Measurements from ENCODE around the gene TTC33.

Gene TTC33

DNA sequence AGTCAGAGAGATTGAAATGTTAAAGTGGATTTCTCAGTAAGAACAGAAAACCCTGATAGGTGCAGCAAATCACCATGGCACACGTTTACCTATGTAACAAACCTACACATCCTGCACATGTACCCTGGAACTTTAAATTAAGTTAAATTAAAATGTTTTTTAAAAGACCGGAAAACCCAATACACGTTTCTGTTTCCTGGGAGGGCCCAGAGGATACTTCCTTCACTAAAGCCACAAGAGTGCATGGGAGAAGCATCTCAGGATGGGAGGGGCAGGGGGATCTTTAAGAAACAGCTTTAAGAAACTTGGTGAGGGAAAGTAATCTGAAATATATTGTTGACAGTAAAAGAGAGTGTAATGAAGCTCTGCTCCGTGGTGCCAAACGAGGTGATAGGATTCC, 240.8 kb downstream of the TTC33 start:
- DNase-seq (ENCODE audit: low spot score), result no peak

DNA sequence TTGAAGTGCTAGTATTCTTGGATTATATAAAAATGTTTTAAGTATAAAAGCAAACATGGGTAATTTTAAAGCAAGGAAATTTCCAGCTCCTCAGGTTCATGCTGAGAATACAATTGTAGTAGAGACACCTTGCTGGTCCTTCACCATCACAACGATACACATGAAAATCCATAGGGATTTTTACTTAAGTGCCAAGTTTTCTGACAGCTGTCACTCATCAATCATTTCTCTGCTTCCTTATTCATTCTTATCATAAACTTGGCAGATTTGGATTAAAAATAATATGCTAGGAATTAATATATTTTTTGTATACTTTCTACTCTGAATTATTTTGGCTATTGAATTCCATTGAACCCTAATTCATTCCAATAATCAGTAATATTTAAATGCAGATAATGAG, 244.0 kb downstream of the TTC33 start:
- no peak for DNase-seq (ENCODE audit: low spot score)

DNA sequence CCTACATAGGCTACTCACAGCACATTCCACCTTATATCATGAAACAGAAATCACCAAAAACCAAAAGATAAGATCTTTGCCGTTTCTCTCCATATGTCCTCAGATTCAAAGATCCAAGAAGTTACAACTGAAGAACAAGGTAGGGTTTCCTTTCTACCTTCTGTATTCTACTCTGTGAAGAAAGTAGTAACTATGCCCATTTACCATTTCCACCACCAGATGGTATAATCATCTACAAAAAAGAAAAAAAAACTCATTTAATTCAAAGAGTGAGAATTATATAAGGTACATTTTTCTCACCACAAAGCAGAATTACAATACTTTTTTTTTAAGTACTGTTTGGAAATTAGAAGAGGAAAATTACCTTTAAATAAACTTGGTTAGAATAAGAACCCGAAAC, 248.7 kb downstream of the TTC33 start:
- DNase-seq (ENCODE audit: low spot score), result no peak

DNA sequence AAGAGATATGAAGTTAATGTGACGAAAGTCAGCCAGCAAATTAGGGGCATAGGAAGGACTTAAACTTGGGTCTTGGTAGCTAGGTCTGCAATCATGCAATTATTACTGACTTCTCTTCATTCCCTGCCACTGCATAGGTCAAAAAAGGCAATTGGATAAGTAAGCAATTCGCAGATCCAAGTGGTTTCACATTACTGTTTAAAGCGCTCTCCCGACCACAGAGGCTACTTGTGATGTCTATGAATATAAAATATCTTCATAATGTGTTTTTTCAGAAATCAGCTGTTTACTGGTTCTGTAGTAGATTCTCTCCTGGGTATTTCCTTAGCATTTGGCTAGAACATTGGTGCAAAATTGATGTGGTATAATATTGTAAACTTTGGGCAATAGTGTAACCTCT, 250.7 kb downstream of the TTC33 start:
- DNase-seq (ENCODE audit: low spot score), result no peak

DNA sequence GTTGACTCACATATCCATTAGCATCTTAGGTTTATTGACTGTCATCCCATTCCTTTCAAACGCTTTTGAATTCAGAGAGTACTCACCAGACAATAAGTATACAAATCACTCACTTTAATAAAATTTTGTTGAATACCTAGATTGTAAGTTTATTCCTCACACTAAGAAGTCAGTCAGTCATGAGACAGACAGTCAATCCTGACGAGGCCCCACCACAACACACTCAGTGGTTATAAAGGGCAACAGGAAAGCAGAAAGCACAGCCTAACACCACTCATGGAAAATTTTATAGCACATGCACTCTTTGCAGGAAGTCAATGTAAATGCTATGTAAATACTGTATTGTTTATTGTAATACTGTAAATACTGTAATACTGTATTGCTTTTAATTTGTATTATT, 252.3 kb downstream of the TTC33 start:
- DNase-seq (ENCODE audit: low spot score), result no peak

DNA sequence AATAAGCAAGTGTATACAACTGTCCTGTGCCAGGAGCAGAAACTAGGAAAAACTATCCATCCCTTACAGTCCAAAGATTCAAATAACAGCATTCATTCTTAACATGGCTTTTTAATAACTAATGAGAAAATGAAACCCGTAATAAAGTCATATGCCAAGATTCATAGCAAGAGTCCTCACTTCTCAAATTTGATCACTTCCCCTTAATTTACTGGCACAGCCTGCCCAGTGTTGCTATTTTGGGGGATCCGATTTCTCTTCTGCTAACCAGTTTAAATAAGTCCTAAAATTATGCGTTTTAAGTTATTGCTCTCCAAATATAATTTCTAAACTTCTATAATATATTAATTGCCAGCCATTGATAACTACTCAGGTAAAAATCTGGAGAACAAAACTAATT, 253.0 kb downstream of the TTC33 start:
- no peak for DNase-seq (ENCODE audit: low spot score)

DNA sequence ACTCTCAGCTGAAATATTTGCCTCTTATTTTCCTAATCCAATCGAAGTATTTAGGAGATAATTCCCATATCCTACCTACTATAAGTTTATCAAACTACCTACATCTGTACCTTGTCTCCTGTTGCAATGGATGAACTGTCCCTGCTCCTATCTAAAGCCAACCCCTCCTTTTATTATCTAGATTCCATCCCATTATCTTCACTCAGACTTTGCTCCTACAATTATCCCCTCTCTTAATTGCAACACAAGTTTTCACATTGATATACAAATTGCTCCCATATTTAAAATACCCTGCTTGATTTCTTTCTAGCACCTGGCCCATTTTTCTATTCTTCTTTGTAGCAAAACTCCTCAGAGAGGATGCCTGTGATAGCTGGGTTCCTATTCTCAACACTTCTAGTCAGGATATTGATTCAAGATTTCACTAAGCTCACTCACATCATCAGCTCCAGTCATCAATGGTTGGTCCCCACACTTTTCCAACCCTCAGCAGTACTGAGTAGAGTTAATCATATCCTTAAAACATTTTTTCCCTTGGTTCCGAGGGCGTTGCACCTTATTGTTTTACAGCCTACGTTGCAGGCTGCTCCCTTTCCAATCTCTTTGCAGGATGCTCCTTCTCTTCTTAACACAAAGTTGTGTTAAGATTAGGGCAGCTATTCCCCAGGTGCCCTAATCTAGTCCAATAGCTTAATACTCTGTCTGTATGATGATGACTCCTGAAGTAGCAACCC, 253.9 kb downstream of the TTC33 start:
- DNase-seq (ENCODE audit: low spot score), result no peak

DNA sequence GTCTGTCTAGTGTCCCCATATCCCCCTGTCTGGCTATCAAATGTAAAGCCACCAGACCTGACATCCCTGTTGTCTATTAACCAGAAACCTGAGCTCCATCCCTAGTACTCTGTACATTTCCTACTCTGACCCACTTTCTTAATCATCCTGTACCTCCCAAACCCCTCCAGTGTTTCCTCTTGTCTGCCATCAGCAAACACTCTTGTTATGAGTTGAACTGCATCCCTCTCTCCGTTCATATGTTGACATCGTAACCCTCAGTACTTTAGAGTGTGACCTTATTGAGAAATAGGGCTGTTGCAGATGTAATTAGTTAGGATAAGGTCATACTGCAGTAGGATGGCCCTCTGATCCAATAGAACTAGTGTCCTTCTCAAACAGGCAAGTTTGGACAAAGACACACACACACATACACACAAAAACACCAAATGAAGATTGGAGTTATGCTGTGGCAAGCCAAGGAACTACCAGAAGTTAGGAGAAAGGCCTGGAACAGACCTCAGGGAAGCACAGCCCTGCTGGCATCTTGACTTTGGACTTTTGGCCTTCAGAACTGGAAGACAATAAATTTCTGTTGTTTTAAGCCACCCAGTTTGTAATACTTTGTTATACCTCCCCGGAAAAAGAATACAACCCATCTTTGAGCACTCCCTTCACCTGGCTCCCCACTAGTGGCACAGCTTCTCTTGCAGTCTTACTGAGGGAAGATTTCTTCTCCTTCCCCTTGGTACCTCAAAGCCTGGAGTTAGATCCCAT, 256.1 kb downstream of the TTC33 start:
- no peak for DNase-seq (ENCODE audit: low spot score)

DNA sequence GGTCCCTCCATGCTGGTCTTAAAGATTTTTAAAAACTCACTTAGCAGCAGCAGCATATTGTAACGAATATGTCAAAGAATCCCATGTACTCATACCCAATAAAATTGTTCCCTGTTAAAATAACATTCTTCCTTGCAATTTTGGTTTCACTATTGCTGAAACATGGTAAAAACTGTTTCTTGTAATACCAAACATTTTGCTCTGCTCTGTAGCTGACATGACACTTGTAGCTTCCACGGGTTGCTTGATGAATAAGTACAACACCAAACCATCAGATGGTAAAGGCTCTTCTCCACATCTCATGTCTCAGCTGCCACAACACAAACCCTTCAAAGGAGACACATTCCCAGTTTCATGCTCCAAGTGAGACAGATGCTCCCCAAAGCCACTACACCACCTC, 256.8 kb downstream of the TTC33 start:
- DNase-seq (ENCODE audit: low spot score), result no peak

DNA sequence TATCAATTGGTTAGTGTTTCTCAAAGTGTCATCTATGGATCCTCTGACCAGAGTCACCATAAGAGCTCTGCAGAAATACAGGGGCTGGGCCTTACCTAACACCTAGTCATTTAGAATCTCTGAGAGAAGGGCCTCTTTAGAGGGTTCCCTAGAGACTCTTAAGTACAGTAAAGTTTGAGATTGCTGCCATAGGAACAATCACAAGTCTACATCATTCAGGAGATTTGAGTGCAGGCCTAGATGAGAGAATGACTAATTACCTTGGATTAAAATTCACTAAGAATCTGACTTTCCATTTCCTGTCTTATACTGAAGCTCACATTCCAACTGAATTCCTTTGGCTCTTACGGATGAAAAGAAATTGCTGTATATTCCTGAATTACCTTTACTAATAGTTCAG, 258.2 kb downstream of the TTC33 start:
- DNase-seq (ENCODE audit: low spot score), result no peak

DNA sequence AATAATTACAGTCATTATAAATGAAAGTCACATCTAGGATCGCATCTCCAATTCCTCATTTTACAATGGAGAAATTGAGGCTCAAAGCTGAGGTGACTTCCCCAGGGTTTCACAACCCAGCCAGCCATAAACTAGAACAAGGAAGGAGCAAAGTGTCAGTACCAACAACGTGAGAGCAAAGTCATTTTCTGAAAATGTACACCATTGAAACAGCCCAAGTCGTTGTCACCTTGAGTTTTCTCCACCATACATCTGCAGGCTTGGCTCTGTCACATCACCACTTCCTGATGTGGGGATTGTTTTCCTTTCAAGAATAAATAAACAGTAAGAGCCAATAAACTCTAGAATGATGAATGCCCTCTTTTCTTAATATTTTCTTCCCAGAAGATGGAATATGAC, 260.5 kb downstream of the TTC33 start:
- no peak for DNase-seq (ENCODE audit: low spot score)

DNA sequence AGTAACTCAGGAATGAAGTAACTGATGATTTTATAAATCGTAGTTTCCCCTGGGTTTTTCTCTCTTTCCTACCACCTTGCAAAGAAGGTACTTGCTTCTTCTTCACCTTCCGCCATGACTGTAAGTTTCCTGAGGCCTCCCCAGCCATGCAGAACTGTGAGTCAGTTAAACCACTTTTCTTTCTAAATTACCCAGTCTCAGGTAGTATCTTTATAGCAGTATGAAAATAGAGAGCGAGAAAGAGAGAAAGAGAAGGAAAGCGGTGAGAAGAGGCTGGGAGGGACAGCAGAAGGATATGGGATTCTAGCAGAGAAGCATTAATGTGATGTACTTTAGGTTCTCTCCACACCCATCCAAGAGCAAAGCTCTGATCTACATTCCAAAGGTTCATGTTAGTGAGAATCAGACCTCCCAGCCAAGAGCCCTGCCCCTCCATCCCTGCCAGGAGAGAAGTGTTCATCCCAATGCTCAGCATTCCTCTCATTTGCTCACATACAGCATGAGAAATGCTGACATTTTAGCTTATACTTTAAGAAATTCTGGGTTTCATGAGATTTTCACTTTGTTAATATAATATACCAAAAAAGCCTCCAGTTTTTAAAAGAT, 261.0 kb downstream of the TTC33 start:
- DNase-seq (ENCODE audit: low spot score), result no peak

DNA sequence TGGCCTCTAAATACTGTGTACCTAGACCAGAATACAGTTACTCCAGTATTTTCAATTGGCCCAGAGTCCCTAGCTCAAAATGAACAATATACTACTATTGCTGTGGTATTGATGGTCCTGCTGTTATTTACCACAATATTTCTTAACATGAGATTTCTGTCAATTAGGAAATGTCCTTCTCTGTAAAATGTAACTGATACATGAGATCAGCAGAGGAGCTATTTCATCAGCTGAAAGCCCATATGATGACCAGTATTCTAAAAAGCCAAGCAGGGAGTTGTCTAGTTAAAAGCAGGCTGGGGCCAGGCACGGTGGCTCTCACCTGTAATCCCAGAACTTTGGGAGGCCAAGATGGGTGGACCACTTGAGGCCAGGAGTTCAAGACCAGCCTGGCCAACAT, 263.7 kb downstream of the TTC33 start:
- no peak for DNase-seq (ENCODE audit: low spot score)

DNA sequence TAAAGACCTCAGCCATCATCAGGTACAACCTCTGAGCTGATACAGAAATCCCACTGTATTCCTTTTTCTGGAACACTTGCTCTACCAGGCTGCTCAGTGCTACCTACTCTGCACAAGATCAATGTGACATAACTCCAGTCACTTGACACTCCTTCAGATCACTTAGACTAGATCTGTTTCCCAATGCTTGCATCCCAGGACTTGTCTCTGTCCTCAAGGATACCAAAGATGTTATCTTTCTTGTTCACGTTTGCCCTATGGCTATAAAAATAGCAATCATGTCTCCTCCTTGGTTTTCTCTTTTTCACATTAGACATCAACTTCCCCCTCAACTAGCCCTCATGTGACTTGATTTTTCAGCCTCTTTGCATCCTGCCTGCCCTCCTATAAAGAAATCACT, 264.1 kb downstream of the TTC33 start:
- DNase-seq (ENCODE audit: low spot score), result no peak

DNA sequence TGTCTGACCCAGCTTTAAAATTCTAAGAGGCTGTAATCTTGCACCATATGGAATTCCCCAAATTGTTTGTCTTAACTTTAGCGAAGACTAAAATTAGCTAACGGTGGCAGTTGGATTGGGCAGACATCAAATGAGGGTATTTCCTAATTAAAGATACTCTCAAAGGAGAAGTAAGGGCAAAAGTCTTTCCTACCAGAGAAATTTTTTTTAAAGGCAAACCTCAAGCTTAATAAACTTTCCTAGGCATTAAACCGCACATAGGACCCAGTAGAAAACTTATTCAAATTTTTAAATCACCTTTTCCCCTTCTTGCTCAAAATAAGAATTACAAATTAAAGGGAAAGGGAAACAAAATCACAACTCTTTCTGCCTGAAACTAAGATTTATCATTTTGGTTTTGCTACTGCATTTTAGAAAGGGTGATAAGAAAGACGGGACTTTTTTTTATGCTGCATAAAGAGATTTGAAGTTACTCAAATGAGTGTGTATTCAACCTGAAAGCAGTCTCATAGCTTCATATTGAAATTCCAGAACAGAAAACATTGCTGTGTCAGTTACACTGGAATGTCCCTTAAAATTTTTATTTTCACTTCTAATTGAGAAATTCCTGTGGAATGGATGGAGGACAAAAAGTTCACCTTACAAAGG, 265.2 kb downstream of the TTC33 start:
- no peak for DNase-seq (ENCODE audit: low spot score)

DNA sequence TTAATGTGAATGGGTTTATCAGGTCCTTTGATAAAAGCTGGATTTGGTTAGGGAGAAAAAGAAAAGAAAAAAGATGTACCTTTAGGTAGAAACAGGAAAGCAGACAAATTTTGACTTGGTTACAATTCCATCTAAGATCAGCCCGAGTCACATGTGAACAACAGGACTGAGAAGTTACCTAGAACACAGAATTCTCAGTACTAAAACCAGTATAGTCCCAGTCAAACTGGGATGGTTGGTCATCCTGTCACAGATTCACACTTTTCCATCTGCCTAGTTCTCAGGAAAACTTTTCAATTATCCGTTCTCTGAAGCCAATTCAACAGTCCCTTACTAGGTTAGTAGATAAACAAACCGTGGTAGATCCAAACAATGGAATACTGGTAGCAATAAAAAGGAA, 266.3 kb downstream of the TTC33 start:
- no peak for DNase-seq (ENCODE audit: low spot score)

DNA sequence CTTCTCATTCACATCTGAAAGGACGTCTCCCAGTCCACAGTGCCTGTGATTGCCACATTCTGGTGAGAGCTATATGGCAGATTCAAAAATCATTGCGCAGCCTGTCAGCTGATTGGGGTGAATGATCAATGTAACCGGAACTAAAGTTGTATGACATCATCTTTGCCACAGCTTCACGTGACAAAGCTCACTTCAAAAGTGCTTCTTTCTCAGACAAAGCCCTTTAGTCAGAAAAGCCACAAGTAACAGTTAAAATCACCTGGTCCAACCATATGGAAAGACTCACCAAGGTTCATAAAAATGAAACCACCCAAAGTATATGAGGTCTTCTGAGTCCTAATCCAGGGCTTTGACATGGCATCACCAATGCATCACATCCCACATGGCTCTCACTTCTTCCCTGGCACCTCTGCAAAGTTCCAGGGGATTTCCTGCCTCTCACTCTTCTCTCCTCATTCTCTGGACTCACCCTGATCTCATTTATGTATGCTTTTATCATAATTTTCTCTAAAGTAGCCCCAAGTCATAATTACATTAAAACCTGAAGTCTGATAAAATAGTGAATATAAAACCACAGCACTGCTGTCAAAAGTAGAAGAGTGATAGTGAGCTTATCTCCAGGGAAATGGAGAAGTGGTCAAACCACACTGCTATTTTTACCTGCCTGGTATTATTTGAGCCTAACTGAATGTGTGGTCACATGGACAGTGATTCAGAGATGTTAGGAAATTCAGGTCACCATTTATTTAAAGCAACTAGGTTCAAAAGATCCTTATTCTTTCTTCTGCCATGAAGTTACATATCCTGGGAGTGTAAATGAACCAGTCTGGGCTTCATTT, 269.1 kb downstream of the TTC33 start:
- DNase-seq (ENCODE audit: low spot score), result no peak

DNA sequence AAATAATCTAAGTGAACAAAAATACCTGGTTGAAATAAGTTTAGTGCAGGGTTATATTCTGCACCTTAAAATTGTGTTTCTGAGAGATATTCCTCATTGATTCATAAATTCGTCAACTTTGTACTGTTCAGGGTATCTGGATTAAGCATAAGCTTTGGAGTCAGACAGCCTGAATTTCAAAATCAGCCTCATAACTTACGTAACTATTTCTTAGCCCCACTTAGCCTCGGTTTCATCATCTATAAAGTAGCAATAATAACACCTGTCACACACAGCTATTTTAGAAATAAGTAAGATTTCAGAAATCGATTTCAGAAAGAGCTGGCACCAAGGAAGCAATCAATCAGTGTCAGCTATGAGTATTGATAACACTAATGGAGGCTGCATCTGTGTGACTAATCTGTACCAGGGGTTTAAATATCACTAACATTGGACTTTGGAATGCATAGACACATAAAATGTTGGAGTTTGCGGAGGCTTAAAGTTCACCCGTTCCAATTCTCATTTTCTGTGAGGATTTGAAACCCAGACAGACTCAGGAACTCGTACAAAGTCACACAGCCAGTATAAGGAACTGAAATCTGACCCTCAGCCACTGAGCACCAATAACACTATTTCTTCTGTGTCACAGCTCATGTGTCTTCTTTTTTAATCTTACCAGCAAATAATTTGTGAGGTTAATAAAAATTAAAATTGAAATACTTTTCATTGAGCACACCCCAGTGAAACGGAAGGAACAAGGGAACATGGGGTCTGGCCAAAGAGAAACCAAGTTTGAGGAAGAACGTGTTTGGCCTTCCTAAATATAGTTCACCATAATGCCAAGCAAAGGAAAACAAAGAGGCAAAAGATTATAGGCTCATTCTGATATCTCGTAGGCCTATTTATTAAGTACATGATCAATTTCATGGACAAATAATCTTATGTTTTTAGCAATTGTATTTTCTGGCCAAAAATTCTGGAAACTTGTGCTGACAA, 270.5 kb downstream of the TTC33 start:
- no peak for DNase-seq (ENCODE audit: low spot score)

DNA sequence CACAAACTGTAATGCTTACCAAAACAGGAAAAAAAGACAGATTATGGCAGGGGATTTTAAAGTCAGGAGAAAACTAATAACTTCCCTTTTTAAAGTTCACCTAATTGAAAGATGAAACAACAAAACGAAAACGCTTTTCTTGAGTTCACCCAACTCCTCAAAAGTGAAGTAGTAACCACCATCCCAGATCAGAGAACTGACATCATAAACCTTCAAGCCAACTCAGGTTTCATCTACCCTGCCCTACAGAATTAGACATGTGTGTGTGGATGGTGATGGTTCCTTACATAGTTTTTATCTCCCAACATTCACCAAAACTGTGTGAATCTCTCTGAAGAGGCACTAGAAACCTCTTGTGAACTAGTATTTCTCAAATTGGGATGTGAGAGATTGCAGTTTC, 271.3 kb downstream of the TTC33 start:
- no peak for DNase-seq (ENCODE audit: low spot score)

DNA sequence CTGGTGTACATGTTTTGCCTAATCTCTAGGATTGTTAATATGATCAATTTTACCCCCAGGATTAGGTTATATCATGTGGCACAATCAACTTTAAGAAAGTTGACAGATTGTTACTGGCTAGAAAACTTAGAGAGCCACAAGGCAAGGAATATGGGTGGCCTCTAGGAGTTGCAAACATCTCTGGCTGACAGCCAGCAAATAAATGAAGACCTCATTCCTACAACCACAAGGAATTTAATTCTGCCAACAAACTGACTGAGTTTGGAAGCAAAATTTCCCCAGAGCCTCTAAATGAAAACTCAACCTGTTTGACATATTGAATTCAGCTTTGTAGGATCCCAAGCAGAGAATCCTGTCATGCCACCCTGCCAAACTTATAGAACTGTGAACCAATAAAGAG, 272.4 kb downstream of the TTC33 start:
- DNase-seq (ENCODE audit: low spot score), result no peak

DNA sequence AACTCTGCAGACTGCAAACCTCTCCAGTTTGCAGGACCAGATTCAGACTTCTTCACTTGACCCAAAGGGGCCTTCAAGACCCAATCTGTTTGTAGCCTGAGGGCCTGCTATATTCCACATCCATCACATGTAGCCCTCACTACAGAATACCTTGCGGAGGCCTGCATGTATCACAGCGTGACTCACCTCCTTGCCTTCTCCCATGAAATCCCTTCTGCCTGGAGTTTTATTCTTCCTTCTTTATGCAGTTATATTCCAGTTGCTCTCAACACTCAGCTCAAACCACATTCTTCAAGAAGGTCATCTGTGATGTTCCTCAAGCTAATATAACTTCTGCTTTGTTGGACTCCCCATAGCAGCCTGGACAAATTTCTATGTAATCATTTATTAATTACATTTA, 274.5 kb downstream of the TTC33 start:
- DNase-seq (ENCODE audit: low spot score), result no peak
